ENCODE results near the gene PAQR6. TPM values are rescaled to one million over a fixed set of nuclear protein-coding genes. Genes with fewer than 3 reads are reported as not detected.

Gene PAQR6
- total and polyA plus RNA-seq, 2 of the 8 experiments (the other 6 are each of a cell fraction or from before 2014, with no cell fraction given) = 7.1 to 11.3 TPM

DNA sequence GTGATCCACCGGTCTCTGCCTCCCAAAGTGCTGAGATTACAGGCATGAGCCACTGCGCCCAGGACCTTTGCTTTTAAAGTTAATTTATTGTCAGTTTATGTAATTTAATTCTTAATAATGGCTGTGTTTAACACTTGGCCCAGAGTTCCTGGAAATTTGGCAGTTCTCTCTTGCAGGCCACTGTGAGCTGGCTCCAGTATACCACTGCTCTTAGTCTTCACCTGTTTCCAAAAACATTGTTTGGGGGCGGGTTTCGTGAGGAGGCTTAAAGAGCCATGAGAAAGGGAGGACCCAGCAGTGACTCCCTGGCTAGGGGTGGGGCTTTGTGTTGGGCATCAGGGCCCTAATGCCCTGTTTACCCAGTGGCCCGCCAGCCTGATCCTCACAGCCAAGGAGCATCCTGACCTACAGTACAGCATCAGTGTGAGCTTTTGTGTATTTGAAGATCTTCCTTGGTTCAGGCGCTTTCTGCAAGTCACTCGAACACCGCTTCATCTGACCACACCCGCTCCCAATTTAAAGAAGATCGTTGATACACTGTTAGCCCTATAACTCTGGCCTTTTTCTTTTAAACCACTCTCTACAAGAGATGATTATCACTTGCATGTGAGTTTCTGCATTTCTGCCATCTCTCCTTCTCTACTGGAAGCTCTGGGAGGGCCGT lies 17.9 kb downstream of the PAQR6 start (continued):
- TF ChIP-seq TBP (IDR thresholded peaks at IDR 0.05; ENCODE audit: low read depth, low read length) (no peak), SIN3A (conservative IDR thresholded peaks at IDR 0.05 in 1 of 2, IDR thresholded peaks at IDR 0.05 in 1 of 2; ENCODE audit: low read depth in 1 of 2, low read length in 2 of 2) (no peak), TEAD4 (IDR thresholded peaks at IDR 0.05; ENCODE audit: low read depth, low read length) (no peak)
- TF ChIP-seq, protein P1, sequence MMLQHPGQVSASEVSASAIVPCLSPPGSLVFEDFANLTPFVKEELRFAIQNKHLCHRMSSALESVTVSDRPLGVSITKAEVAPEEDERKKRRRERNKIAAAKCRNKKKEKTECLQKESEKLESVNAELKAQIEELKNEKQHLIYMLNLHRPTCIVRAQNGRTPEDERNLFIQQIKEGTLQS (IDR thresholded peaks at IDR 0.05; ENCODE audit: insufficient read depth, low read depth, low read length) = no peak
